Stimulated activated CD4-positive, alpha-beta T cell treated with anti-CD3 and anti-CD28 coated beads, Interleukin-1b, Interleukin-23, amount 100 ng/mL, for 4 hours (primary cell): ENCODE results near the gene CAB39.

Source experiments
- DNase-seq, 2 donors: peaks; one replicate each; pipeline ENCODE4 v3.0.0-alpha.2; 2020; ENCODE audit warnings: low read depth in 2 of 2

The CAB39 gene

DNA sequence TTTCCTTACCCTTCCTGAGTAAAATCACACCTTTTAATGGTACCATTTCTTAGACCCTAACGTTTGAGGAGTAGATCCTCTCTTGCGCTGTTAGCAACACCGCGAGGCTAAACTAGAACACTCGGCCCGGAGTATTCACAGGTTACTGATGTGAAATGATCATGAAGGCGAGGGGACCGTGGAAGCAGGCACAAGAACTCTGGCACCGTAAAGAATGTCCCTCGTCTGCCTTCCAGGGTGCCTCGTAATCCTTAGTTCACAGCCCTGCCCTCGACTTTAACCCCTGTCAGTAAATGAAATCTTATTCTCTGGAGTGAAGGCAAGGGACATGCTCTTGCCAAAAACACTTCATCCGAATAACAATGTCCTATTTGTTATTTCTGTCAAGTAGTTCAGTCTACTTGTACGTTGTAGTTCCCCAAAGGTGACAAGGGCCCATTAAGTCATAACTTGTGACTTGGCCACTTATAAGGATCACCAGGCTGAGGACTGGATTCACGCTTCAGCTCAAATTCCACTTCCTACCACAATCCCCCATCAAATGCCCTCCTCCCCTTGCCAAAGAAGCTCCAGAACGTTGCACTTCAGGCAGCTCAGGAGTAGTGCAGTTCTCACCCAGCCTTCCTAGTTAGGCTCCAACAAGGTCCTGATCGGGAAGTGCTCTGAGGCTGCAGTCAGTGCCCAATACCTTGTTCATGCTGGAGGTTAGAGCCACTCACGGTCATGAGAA, 108.8 kb downstream of the CAB39 start:
- no peak for DNase-seq

- no peak for DNase-seq
Observed at GRCh38 chr2:230821991-230822520, 109.4 kb downstream of the CAB39 start.

DNA sequence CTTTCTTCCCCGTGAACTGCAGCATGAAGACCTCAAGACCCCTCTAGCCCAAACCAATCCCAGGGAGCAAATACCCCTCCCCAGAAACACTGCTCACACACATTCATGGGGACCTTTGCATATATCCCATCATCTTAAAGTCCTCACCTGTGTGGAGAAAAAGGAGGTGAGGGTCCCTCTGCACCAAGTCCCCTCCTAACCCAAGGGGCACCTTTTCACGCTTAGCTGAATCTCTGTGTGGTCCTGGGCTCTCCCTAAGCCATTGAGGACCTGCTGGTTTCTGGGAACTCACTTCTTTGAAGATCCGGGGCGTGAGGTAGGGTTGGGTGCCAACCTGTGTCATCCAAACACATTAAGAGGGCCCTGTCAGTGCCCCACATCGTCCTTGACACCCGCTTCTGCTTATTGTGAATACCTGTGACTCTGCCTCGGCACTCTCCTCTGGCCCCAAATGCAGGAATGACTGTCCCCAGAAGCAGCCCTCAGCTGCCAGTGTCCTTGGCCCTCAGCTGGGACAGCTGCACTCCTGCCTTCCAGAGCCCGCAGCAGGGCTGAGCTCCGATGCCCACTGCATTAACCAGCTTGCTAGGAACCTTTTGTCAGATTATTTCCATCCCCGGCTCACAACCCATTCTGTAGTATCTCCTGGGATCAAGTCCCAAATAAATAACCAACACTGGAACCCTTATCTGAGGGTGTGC, 110.8 kb downstream of the CAB39 start:
- no peak for DNase-seq

- peak; percentile 11 to 54 for DNase-seq
Observed at GRCh38 chr2:230824406-230824978, 111.8 kb downstream of the CAB39 start.

DNA sequence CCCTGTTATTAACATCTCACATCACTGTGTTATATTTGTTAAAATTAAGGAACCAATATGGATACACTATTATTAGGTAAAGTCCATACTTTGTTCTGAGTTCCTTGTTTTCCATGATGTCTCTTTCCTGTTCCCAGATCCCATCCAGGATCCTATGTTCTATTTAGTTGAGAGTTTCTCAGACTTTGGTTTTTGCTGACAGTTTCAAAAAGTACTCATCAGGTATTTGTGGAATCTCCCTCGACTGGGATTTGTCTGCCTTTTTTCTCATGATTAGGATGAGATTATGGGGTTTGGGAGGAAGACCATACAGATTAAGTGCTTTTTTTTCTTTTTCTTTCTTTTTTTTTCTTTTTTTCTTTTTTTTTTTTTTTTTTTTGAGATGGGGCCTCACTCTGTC, 112.7 kb downstream of the CAB39 start:
- no peak for DNase-seq

- DNase-seq = no peak
Observed at GRCh38 chr2:230827774-230828271, 115.2 kb downstream of the CAB39 start.

DNA sequence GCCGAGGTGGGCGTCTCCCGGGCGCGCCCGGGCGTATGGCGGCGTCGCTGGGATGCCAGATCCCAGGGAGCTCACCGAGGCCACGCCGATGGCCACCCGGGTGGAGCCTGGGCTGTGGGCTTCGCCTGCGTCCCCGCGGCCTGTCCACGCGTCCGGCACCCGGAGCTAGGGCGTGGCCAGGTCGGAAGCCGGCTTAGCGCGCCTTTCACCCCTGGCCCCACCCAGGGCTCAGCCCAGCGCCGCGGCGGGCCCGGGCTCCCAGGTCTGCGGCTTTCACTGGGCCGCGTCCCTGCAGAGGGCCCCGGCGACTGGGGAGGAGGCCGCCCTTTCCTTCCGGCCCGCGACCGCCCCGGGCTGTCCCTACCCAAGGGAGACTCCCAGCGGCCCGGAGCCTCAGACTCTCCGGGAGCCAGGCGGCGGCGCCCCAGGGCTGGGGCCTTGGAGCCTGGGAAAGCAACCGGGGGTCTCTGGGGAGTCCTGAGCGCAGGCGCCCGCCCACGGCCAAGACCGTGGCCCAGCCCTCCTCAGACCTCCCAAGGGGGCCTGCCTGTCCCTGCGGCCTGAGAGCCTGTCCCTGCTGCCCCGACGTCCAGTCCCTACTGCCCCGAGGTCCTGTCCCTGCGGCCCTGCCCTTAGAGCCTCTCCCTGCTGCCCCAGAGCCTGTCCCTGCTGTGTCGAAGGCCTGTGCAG, 115.8 kb downstream of the CAB39 start:
- DNase-seq = peak in 1 of 2 donors; percentile 12

DNA sequence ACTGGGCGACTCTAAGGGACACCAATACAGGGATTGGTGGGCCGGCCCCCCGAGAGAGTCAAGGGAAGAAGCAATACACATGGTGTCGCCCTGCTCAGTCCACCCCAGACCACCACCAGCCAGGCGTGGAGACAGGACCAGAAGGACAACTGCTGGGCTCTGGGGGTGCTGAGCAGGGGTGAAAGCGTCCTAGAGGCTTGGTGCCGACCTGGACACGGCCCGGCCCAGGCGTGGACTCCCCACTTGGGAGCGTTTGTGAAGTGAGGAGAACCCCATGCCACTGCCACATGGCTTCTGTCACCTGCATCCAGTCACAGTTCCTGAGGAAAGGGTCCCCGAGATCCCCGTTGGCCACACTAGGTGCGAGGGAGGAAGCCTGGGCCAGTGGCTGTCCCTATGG, 116.7 kb downstream of the CAB39 start:
- DNase-seq = no peak

DNA sequence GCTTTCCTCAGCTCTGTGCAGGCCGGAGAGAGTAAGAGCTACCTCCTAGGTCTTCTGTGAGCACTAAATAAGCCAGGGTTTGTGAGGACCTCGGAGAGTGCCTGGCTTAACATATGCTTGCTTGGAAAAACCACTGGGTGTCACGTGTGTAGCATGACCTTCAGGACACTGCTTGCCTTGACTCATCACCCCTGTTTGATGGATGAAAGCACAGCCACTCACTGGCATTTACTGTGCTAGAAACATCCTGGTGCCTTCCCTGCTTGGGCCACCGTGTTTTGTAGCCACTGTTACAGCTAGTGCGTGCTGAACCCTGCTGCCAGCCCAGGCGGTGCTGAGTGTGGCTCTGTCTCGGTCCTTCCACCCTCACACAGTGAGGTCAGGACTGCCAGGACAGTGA, 117.3 kb downstream of the CAB39 start:
- DNase-seq = no peak

- no peak for DNase-seq
Observed at GRCh38 chr2:230830428-230830827, 117.8 kb downstream of the CAB39 start.

GRCh38 chr2:230840301-230840700, 127.7 kb downstream of the CAB39 start:
- no peak for DNase-seq

DNA sequence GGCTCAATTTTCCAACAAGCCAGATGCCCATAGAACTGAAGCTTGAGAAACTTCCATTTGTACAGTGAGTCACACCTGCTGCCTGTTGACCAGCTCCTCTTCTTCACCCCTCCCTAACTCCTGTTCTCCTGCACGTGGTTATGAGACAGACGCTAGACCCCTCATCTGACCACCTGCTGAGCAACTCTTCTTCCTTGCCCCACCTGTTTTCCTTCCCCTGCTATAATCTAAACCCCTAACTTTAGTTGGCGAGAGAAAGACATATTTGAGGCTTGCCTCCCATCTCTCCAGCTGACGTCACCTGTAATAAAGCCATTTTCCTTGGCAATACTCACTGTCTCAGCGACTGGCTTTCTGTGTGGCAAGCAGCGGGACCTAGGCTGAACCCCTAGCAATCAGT, 129.8 kb downstream of the CAB39 start:
- DNase-seq = no peak

- no peak for DNase-seq
Observed at GRCh38 chr2:230843132-230843531, 130.5 kb downstream of the CAB39 start.

DNA sequence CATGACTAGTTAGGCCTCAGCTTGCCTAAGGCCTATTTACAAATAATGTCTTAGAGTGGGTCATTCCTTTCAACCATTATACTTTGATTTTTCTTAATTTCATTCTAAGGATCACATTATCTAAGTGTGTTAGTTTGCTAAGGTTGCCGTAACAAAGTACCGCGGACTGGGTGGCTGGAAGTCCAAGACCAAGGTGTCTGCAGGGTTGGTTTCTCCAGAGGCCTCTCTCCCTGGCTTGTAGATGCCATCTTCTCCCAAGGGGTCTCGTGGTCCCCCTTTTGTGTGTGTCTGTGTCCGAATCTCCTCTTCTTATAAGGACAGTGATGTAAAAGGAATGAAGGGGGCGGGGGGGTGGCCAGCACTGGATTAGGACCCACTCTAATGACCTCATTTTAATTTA, 133.7 kb downstream of the CAB39 start:
- DNase-seq = no peak

DNA sequence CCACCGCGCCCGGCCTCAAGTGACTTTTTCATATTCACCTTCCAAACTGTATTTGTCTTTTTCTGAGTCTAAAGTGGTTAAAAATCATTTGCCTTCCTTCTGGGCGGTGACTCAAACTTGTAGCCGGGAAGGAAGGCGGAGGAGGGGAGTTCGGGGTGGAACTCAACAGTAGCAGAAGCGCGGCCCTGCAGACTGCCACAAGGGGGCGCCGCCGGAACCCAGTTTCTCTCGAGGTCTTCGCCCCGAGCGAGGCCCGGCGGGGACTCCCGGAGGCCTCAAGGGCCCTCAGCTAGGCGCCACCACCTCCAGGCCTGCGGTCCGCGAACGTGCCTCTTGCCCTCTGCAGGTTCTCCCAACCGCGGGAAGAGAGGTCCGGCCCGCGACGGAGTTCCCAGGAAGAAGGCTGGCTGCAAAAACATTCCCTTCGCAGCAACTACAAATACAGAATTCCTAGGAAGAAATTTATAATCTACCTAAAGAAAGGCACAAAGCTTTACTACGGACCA, 135.3 kb downstream of the CAB39 start:
- peak; percentile 90 to 95 for DNase-seq

DNA sequence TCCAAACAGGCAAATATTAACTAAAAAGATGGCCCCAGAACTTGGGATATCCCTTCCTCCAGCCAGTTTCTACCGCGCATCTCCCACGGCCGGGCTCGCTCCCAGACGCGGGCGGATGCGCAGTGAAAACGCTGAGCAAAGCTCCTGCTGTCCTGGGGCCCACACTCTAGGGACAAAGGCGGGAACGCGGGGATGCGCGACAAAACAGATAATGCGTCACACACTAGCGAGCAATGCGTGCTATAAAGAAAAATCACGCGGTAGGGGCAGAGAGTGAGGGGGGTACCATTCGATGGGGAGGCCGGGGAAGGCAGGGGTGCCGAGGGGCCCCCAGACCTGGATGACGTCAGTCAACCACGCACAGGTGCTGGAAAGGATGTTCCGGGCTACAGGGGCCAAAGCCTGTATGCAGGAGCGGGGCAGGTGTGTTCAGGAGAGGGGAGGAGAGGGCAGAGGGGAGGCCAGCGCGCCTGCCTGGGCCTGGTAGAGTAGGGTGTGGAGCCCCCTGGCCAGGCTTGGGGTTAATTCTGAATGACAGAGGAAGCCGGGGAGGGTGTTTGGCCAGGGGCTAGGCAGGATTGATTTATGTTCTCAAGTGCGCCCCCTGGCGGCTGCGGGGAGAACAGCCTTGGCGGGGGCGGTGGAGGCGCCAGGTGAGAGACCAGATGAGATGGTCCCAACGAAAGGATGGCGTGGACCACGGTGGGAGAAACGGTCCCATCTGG, 137.2 kb downstream of the CAB39 start:
- peak; percentile 62 to 67 for DNase-seq

DNA sequence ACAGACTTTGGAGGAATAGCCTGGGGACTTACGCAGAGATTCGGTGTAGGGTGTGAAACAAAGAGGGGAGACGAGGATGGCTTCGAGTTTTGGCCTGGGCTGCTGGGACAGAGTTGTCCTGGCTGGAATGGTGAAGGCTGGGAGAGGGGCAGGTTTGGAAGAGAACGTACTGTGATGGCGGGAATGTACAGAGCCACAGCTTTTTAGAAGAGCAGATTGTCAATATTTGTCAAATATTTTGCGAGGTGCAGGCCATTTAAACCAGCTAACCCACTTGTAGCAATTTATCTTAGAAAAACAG, 137.7 kb downstream of the CAB39 start:
- DNase-seq = no peak

GRCh38 chr2:230852113-230852512, 139.5 kb downstream of the CAB39 start:
- no peak for DNase-seq

- no peak for DNase-seq
Observed at GRCh38 chr2:230861552-230862255, 149.1 kb downstream of the CAB39 start.

DNA sequence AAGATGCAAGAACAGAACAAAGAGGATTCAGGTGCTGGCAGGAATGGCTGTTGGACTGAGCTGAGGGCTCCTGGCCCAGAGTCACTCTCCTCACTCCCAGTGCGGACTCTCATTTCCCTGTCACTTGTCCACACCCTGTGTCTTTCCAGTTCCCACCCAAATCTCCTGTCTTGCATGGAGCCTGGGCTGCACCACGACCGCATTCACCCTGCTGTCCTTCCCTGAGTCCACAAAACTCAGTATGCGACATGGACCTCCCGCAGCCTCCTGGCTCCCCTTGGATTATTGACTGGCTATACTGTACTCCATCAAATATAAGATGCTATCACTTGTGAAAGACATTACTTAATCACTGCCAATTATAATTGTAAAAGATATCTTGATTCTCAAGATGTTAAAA, 149.7 kb downstream of the CAB39 start:
- no peak for DNase-seq

DNA sequence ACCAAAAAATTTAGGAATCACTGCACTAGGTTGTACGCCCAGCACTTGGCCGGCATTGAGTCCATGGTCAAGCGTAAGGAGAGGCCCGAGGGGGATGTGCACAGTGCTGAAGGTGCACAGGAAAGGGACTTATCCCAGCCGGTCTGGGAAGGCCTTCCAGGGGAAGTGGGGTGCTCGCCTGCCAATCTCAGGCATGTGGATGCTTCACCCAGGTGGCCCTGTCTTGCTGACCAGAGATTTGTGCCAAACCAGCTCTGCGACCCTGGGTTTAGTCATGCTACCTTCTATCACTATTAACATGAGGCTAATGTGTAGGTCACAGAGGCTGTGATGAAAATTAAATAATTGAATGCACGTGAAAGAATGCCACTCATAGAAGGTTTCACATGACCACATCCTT, 150.4 kb downstream of the CAB39 start:
- no peak for DNase-seq
